MM.1S (cell line): Measurements from ENCODE around the gene ASIC2.

Experiments
- EZH2phosphoT487 ChIP-seq: fragments of 300-600 bp; sonication (generic); IDR thresholded peaks from 2 replicates; pipeline ENCODE4 v1.6.1; 2018; ENCODE audit warnings: antibody characterized with exemption, low read length
- TF ChIP-seq, protein P1 (sequence below): fragments of 300-600 bp; sonication (generic); IDR thresholded peaks from 2 replicates; pipeline ENCODE4 v1.5.1; 2016; ENCODE audit warnings: antibody characterized with exemption, low read length, mixed read lengths

DNA sequence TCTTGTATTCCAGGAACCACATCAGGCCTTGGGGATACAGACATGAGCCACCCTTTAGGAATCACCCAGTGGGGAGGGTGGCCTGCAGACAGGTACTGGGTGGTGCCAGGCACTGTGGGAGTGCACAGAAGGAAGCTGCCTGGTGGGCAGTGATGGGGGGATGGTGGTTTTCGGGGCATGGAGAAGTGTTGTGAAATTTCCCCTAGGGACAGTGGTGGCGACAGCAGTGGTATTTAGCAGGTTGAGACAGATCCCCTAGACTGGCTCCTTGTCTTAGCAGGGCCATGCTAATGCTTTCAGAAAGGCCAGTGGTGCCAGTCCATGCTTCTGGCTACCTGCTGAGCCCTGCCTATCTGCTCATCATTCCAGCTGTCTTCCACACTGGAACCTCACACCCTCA is 171.8 kb downstream of the ASIC2 start:
- TF ChIP-seq, protein P1, sequence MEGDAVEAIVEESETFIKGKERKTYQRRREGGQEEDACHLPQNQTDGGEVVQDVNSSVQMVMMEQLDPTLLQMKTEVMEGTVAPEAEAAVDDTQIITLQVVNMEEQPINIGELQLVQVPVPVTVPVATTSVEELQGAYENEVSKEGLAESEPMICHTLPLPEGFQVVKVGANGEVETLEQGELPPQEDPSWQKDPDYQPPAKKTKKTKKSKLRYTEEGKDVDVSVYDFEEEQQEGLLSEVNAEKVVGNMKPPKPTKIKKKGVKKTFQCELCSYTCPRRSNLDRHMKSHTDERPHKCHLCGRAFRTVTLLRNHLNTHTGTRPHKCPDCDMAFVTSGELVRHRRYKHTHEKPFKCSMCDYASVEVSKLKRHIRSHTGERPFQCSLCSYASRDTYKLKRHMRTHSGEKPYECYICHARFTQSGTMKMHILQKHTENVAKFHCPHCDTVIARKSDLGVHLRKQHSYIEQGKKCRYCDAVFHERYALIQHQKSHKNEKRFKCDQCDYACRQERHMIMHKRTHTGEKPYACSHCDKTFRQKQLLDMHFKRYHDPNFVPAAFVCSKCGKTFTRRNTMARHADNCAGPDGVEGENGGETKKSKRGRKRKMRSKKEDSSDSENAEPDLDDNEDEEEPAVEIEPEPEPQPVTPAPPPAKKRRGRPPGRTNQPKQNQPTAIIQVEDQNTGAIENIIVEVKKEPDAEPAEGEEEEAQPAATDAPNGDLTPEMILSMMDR = no peak
- TF ChIP-seq EZH2phosphoT487 = no peak
